Kidney epithelial cell (primary cell): ENCODE results near the gene TBC1D14. TPM values are rescaled to one million over a fixed set of nuclear protein-coding genes. Genes with fewer than 3 reads are reported as not detected.

Experiments
- DNase-seq: peaks from one replicate; pipeline ENCODE4 v3.0.0-alpha.2; 2010; ENCODE audit warnings: low read depth
- H3K27me3 ChIP-seq: 2 replicates; pipeline ENCODE4 v1.6.0; 2011; ENCODE audit warnings: low read length; ENCODE audit not compliant: control insufficient read depth, insufficient read depth
- H3K36me3 ChIP-seq: 2 replicates; pipeline ENCODE4 v1.5.1; 2011; ENCODE audit warnings: low read length; ENCODE audit not compliant: control insufficient read depth, insufficient read depth
- H3K4me3 ChIP-seq: 2 replicates; pipeline ENCODE4 v1.5.1; 2011; ENCODE audit warnings: low read depth, mild to moderate bottlenecking, control low read depth, low read length
- total RNA-seq: library from RNA; depleted of rRNA; stranded (reverse); fragments of >200 nt; gene quantifications from 2 replicates; pipeline ENCODE4 v1.2.3, GENCODE V29; 2015
- TF ChIP-seq, protein P1 (sequence below): IDR thresholded peaks from 2 replicates; pipeline ENCODE4 v1.5.1; 2011; ENCODE audit warnings: mild to moderate bottlenecking, moderate library complexity, low read length, control low read depth, inconsistent platforms; ENCODE audit not compliant: insufficient read depth, poor library complexity, severe bottlenecking

TBC1D14 gene
- total RNA-seq, 1 donor from 2014 or later = 52.8 TPM

- no peak for DNase-seq
- Histone ChIP-seq H3K27me3 (no peaks in the 10 kb centered on the region), H3K4me3 (no peak overlapping the region), H3K36me3 (peaks cover 1% of the 10 kb centered on the region)
- TF ChIP-seq, protein P1, sequence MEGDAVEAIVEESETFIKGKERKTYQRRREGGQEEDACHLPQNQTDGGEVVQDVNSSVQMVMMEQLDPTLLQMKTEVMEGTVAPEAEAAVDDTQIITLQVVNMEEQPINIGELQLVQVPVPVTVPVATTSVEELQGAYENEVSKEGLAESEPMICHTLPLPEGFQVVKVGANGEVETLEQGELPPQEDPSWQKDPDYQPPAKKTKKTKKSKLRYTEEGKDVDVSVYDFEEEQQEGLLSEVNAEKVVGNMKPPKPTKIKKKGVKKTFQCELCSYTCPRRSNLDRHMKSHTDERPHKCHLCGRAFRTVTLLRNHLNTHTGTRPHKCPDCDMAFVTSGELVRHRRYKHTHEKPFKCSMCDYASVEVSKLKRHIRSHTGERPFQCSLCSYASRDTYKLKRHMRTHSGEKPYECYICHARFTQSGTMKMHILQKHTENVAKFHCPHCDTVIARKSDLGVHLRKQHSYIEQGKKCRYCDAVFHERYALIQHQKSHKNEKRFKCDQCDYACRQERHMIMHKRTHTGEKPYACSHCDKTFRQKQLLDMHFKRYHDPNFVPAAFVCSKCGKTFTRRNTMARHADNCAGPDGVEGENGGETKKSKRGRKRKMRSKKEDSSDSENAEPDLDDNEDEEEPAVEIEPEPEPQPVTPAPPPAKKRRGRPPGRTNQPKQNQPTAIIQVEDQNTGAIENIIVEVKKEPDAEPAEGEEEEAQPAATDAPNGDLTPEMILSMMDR = no peak
Observed at GRCh38 chr4:7003879-7004240, 94.2 kb downstream of the TBC1D14 start.

- Histone ChIP-seq H3K4me3 (no peak overlapping the region), H3K27me3 (no peaks in the 10 kb centered on the region), H3K36me3 (peaks cover 1% of the 10 kb centered on the region)
- TF ChIP-seq, protein P1 = no peak
- no peak for DNase-seq
Observed at GRCh38 chr4:7004331-7004730, 94.7 kb downstream of the TBC1D14 start.

DNA sequence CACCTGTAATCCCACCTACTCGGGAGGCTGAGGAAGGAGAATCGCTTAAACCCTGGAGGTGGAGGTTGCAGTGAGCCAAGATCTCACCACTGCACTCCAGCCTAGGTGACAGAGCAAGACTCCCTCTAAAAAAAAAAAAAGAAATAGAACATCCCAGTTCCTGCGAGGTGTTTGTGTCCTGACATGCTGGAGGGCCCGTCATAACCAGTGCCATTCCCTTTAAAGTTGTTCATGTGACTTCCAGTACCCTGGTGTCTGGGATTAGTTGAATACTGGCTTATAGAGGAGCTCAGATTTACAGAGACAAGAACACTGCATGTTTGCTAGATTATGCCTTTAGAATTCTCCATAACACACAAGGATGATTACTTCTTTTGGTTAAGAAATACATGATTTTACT is 95.9 kb downstream of the TBC1D14 start:
- TF ChIP-seq, protein P1 = no peak
- Histone ChIP-seq H3K27me3 (no peaks in the 10 kb centered on the region), H3K36me3 (peaks cover under 1% of the 10 kb centered on the region), H3K4me3 (no peak overlapping the region)
- no peak for DNase-seq

- DNase-seq = no peak
- Histone ChIP-seq H3K27me3 (no peaks in the 10 kb centered on the region), H3K36me3 (no peaks in the 10 kb centered on the region), H3K4me3 (no peak overlapping the region)
- TF ChIP-seq, protein P1 = no peak
Observed at GRCh38 chr4:7006411-7006810, 96.8 kb downstream of the TBC1D14 start.

DNA sequence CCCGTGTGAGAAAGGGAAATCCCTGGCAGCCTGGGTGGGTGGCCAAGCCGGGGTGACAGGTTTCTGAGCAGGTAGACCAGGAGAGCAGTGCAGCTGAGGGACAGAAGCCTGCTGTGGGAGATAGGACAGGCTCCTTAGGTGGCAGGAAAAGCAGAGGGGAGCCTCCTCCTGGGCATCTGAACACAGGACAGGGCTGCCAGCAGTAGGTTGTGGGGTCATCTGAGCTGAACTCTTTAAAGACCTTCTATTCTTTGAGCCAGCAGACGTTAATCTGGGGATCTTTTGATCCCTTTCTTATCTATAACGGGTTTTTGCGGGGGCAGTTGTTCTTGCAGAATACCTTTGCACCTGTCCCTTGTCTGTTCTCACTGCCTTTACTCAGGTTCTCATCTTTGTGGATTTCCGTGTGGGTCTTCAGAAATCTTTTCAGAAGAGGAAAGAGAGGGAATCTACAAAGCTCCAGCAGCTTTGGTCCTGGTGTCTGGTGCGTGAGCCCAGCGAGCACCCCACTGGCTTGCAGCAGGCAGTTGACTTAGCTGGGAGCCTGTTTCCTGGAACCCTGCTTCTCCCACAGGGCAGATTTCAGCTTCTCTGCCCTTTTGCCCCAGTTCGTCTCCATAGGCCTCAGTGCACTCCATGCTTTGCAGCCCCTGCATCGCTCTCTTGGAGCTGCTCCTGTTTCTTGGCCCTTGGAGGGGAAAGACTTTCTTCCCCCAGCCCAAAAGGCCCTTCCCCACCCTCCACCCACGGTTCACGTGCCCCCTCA is 97.7 kb downstream of the TBC1D14 start:
- TF ChIP-seq, protein P1 = no peak
- no peak for DNase-seq
- no peaks in the 10 kb centered on the region for H3K36me3 ChIP-seq
- no peaks in the 10 kb centered on the region for H3K27me3 ChIP-seq
- no peak overlapping the region for H3K4me3 ChIP-seq

DNA sequence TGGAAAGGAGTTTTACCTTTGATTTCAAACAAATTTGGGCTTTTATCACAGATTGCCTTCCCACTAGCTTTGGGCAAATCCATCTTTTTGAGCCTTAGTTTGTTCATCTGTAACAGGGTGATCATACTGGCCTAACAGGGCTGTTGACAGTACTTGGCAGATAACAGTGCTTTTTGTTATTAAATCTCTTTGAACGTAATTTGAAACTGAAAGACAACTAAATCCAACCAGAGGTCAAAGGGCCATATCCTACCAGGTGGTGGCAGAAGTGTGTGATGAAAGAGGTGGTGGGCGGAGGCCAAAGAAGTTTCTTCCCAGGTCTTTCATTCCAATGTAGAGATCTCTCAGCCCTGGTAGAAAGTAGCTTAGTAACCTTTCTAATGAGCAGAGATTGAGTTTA is 98.3 kb downstream of the TBC1D14 start:
- H3K36me3 ChIP-seq = no peaks in the 10 kb centered on the region
- H3K27me3 ChIP-seq = no peaks in the 10 kb centered on the region
- no peak for DNase-seq
- TF ChIP-seq, protein P1 = no peak
- H3K4me3 ChIP-seq = no peak overlapping the region
